Measurements from ENCODE around the gene NFKB1.

NFKB1 gene

GRCh38 chr4:102501447-102501696 is 213 bp downstream of the NFKB1 start:
- H3K27ac ChIP-seq (replicated peaks), result peak overlapping the region; percentile 94
- peak overlapping the region; percentile 79 for H3K4me3 ChIP-seq (replicated peaks; ENCODE audit: insufficient read depth, low read length)
- no peaks in the 10 kb centered on the region for H3K27me3 ChIP-seq (ENCODE audit: insufficient read depth, poor library complexity, severe bottlenecking)
- DNase-seq (ENCODE audit: low read depth in 1 of 2, low spot score in 1 of 2), result no peak
- TF ChIP-seq POLR2AphosphoS5 (IDR thresholded peaks at IDR 0.05; ENCODE audit: low read depth) (no peak), REST (IDR thresholded peaks at IDR 0.05; ENCODE audit: insufficient replicate concordance, low read depth) (no peak), SPI1 (IDR thresholded peaks at IDR 0.05; ENCODE audit: borderline replicate concordance, low read depth) (no peak), GABPA (IDR thresholded peaks at IDR 0.05; ENCODE audit: low read depth) (no peak), CTCF (IDR thresholded peaks at IDR 0.05; ENCODE audit: insufficient read depth, low read length) (no peak)

- DNase-seq (ENCODE audit: low read depth in 1 of 2, low spot score in 1 of 2), result no peak
- Histone ChIP-seq H3K4me3 (replicated peaks; ENCODE audit: insufficient read depth, low read length) (peak overlapping the region; percentile 79), H3K27ac (replicated peaks) (peak overlapping the region; percentile 94), H3K27me3 (ENCODE audit: insufficient read depth, poor library complexity, severe bottlenecking) (no peaks in the 10 kb centered on the region)
- TF ChIP-seq REST (IDR thresholded peaks at IDR 0.05; ENCODE audit: insufficient replicate concordance, low read depth) (no peak), CTCF (IDR thresholded peaks at IDR 0.05; ENCODE audit: insufficient read depth, low read length) (no peak), GABPA (IDR thresholded peaks at IDR 0.05; ENCODE audit: low read depth) (no peak), POLR2AphosphoS5 (IDR thresholded peaks at IDR 0.05; ENCODE audit: low read depth) (no peak), SPI1 (IDR thresholded peaks at IDR 0.05; ENCODE audit: borderline replicate concordance, low read depth) (no peak)
These were observed 1.3 kb downstream of the NFKB1 start for GRCh38 chr4:102502543-102502818.

GRCh38 chr4:102503301-102503746 is 2.2 kb downstream of the NFKB1 start:
- no peak overlapping the region for H3K4me3 ChIP-seq (replicated peaks; ENCODE audit: insufficient read depth, low read length)
- TF ChIP-seq SPI1 (IDR thresholded peaks at IDR 0.05; ENCODE audit: borderline replicate concordance, low read depth) (peak; percentile 87), POLR2AphosphoS5 (IDR thresholded peaks at IDR 0.05; ENCODE audit: low read depth) (no peak)
- no peak for DNase-seq (ENCODE audit: low read depth in 1 of 2, low spot score in 1 of 2)
- H3K27ac ChIP-seq (replicated peaks), result no peak overlapping the region; the same call in 1 of the 2 replicates
- H3K27me3 ChIP-seq (ENCODE audit: insufficient read depth, poor library complexity, severe bottlenecking), result no peaks in the 10 kb centered on the region

- peak; percentile 51; the same call in 1 of the 2 replicates for TF ChIP-seq SPI1 (IDR thresholded peaks at IDR 0.05; ENCODE audit: borderline replicate concordance, low read depth)
- no peak for TF ChIP-seq GABPA (IDR thresholded peaks at IDR 0.05; ENCODE audit: low read depth)
- TF ChIP-seq REST (IDR thresholded peaks at IDR 0.05; ENCODE audit: insufficient replicate concordance, low read depth), result no peak
- no peak for DNase-seq (ENCODE audit: low read depth in 1 of 2, low spot score in 1 of 2)
- Histone ChIP-seq H3K27me3 (ENCODE audit: insufficient read depth, poor library complexity, severe bottlenecking) (no peaks in the 10 kb centered on the region), H3K27ac (replicated peaks) (no peak overlapping the region), H3K4me3 (replicated peaks; ENCODE audit: insufficient read depth, low read length) (no peak overlapping the region)
These were observed 3.0 kb downstream of the NFKB1 start for GRCh38 chr4:102503831-102504786.
